ENCODE data around the gene MEIOSIN. TPM values are rescaled to one million over a fixed set of nuclear protein-coding genes. Genes with fewer than 3 reads are reported as not detected.
"Not testable (repeated sequence)": the region's sequence is repeated elsewhere in the genome, so short reads cannot be mapped to it uniquely, and the experiment has no call there.

Gene MEIOSIN
- total and polyA plus RNA-seq, 9 of the 15 experiments (the other 6 are each of a cell fraction or from before 2014, with no cell fraction given), result 0.06 to 2.0 (median 0.76) TPM

- POLR2A ChIA-PET, result interaction anchor here (0.6 to 3.1 kb wide), 4 partner anchors 7 to 28 kb away, joined by 3 to 15 read pairs (median 6); partner anchors contain the start of genes QPCTL and SNRPD2
- Histone ChIP-seq H3K4me1 (replicated peaks in 1 of 2; ENCODE audit: control insufficient read depth in 2 of 2, insufficient read depth in 2 of 2, low read length in 2 of 2) (peaks cover 3 to 19% of the 10 kb centered on the region in 2 experiments; a peak in 2 of 5 replicates), H3K36me3 (ENCODE audit: control insufficient read depth, insufficient read depth, low read length) (peaks cover 70% of the 10 kb centered on the region; the same call in 2 of the 3 replicates), H3K79me2 (ENCODE audit: control insufficient read depth, insufficient read depth, low read length) (peaks cover 15% of the 10 kb centered on the region)
- intact Hi-C loops (cut with micrococcal nuclease); H3K9me3 ChIP-seq (replicated peaks; ENCODE audit: control insufficient read depth, insufficient read depth, low read depth, low read length); H3K27me3 ChIP-seq (ENCODE audit: control insufficient read depth in 2 of 2, insufficient read depth in 2 of 2, low read length in 2 of 2); CTCF ChIA-PET (ENCODE audit: low intra/inter-chr PET ratio); ATAC-seq; H3K9ac ChIP-seq (ENCODE audit: insufficient read depth in 1 of 2, low read depth in 2 of 2, low read length in 2 of 2); DNase-seq (ENCODE audit: extremely low read depth in 1 of 4, low spot score in 3 of 4); FAIRE-seq; H3K4me3 ChIP-seq; H4K20me1 ChIP-seq (replicated peaks; ENCODE audit: control insufficient read depth, insufficient read depth, low read length); H3K27ac ChIP-seq (ENCODE audit: extremely low read depth, low read depth, low read length); H3K4me2 ChIP-seq (ENCODE audit: insufficient read depth, low read length); BruUV-seq (replicated peaks); H2AFZ ChIP-seq (ENCODE audit: low read depth, low read length); H3K9me1 ChIP-seq (ENCODE audit: control insufficient read depth, insufficient read depth, low read length); in situ Hi-C loops (cut with MboI): not testable (repeated sequence)
- TF ChIP-seq RBFOX2 (IDR thresholded peaks at IDR 0.05; ENCODE audit: low read depth, low read length) (0 out of 2 replicates have a peak, but pooled peaks have one; percentile 16), POLR2B (IDR thresholded peaks at IDR 0.05; ENCODE audit: low read depth, partially characterized antibody) (peak; percentile 0), POLR2AphosphoS2 (IDR thresholded peaks at IDR 0.05; ENCODE audit: low read length) (peak; percentile 70; the same call in 1 of the 2 replicates), POLR2G (IDR thresholded peaks at IDR 0.05; ENCODE audit: low read depth, low read length) (0 out of 2 replicates have a peak, but pooled peaks have one; percentile 21), POLR2A (conservative IDR thresholded peaks at IDR 0.05) (peak; percentile 46)
- 82% methylated on average over 6 of the region's 11 CpGs for WGBS (ENCODE audit: insufficient coverage, low coverage, missing lambda C conversion rate)
These were observed 48.2 kb upstream of the MEIOSIN start for GRCh38 chr19:45685045-45685444.

GRCh38 chr19:45687599-45687998 lies 45.6 kb upstream of the MEIOSIN start:
- Histone ChIP-seq H3K36me3 (ENCODE audit: control insufficient read depth, insufficient read depth, low read length) (peaks cover 64% of the 10 kb centered on the region; the same call in 2 of the 3 replicates), H3K27ac (ENCODE audit: extremely low read depth, low read depth, low read length) (no peak overlapping the region), H3K9ac (ENCODE audit: insufficient read depth in 1 of 2, low read depth in 2 of 2, low read length in 2 of 2) (no peak overlapping the region), H3K4me1 (replicated peaks in 1 of 2; ENCODE audit: control insufficient read depth in 2 of 2, insufficient read depth in 2 of 2, low read length in 2 of 2) (peaks cover 4 to 9% of the 10 kb centered on the region in 2 experiments; a peak in 4 of 5 replicates), H3K9me1 (ENCODE audit: control insufficient read depth, insufficient read depth, low read length) (no peaks in the 10 kb centered on the region), H3K79me2 (ENCODE audit: control insufficient read depth, insufficient read depth, low read length) (peaks cover 32% of the 10 kb centered on the region), H3K4me3 (no peak overlapping the region), H3K9me3 (replicated peaks; ENCODE audit: control insufficient read depth, insufficient read depth, low read depth, low read length) (no peaks in the 10 kb centered on the region), H4K20me1 (replicated peaks; ENCODE audit: control insufficient read depth, insufficient read depth, low read length) (0 out of 2 replicates have a peak, but pooled peaks cover 4% of the 10 kb centered on the region), H2AFZ (ENCODE audit: low read depth, low read length) (no peak overlapping the region), H3K27me3 (ENCODE audit: control insufficient read depth in 2 of 2, insufficient read depth in 2 of 2, low read length in 2 of 2) (no peaks in the 10 kb centered on the region), H3K4me2 (ENCODE audit: insufficient read depth, low read length) (no peak overlapping the region)
- ChIA-PET CTCF (ENCODE audit: low intra/inter-chr PET ratio) (no interaction called here), POLR2A (interaction anchor here (0.6 to 3.3 kb wide), 2 partner anchors 9 to 30 kb away, joined by 3 to 12 read pairs; no protein-coding TSS in a partner anchor)
- intact Hi-C loops (cut with micrococcal nuclease) (no loop called here), in situ Hi-C loops (cut with MboI) (no loop called here)
- FAIRE-seq (no peak), DNase-seq (ENCODE audit: extremely low read depth in 1 of 4, low spot score in 3 of 4) (no peak), ATAC-seq (no peak)
- WGBS (ENCODE audit: insufficient coverage, low coverage, missing lambda C conversion rate), result 95% methylated on average over 7 of the region's 9 CpGs
- TSS peak; percentile 13 for BruUV-seq (replicated peaks)
- no peak for TF ChIP-seq CGGBP1 (CRISPR knock-in tag; IDR thresholded peaks at IDR 0.05)
- TF ChIP-seq GMEB1 (CRISPR knock-in tag; IDR thresholded peaks at IDR 0.05), result no peak
- TF ChIP-seq SMARCA4 (IDR thresholded peaks at IDR 0.05), result no peak
- TF ChIP-seq CTCF (IDR thresholded peaks at IDR 0.05 in 2 of 3, conservative IDR thresholded peaks at IDR 0.05 in 1 of 3; ENCODE audit: insufficient read depth in 2 of 3, low read depth in 1 of 3, low read length in 3 of 3), result 0 out of 6 replicates have a peak, but pooled peaks of 1 of the 3 experiments have one; percentile 13
- TF ChIP-seq YY1 (IDR thresholded peaks at IDR 0.05; ENCODE audit: borderline replicate concordance in 1 of 3, control insufficient read depth in 1 of 3, extremely low read depth in 1 of 3, insufficient read depth in 3 of 3, insufficient read length in 1 of 3, insufficient replicate concordance in 2 of 3, low read depth in 1 of 3, low read length in 2 of 3), result no peak
- no peak for TF ChIP-seq KLF6 (CRISPR knock-in tag; IDR thresholded peaks at IDR 0.05; ENCODE audit: borderline replicate concordance)
- TF ChIP-seq RBFOX2 (IDR thresholded peaks at IDR 0.05; ENCODE audit: low read depth, low read length), result peak; percentile 66
